HG03575 (cell line): ENCODE data around the gene KLHL2.
"Not testable (repeated sequence)": the region's sequence is repeated elsewhere in the genome, so short reads cannot be mapped to it uniquely, and the experiment has no call there.

Experiments
- ATAC-seq: cut with Tn5 transposase; IDR thresholded peaks from one replicate; pipeline ENCODE4 v1.9.1; 2021; ENCODE audit not compliant: unreplicated experiment, insufficient number of reproducible peaks, low FRiP score; ENCODE audit errors: extremely low read depth

The KLHL2 gene

DNA sequence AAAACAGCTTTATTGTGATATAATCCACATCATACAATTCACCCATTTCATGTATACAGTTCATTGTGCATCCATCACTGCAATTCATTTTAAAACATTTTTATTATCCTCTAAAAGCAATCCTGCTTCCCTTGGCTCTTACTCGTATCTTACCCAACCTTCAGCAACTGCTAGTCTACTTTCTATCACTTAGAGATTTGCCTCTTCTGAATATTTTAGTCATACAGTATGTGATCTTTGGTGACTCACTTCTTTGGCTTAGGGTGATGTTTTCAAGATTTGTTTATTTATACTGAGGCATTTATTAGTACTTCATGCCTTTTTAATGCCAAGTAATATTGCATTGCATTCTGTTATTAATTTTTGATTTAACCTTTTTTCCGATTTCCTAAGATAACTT is 105.1 kb downstream of the KLHL2 start:
- ATAC-seq = no peak

DNA sequence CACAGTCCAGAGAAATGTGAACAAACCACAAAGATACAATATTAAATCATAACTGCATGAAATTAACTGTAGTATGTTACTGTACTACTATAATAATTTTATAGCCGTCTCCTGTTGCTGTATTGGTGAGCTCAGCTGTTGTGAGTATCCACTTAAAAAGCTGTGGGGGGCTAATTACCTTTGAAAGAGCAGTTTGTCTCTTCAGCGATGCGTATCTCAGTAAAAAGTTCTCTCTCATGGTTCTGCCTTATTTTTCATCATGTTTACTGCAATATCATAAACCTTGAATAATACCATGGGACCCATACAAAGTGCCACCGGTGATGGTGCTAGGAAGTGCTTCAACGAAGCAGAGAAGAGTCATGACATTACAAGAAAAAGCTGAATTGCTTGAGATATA is 111.7 kb downstream of the KLHL2 start:
- no peak for ATAC-seq

DNA sequence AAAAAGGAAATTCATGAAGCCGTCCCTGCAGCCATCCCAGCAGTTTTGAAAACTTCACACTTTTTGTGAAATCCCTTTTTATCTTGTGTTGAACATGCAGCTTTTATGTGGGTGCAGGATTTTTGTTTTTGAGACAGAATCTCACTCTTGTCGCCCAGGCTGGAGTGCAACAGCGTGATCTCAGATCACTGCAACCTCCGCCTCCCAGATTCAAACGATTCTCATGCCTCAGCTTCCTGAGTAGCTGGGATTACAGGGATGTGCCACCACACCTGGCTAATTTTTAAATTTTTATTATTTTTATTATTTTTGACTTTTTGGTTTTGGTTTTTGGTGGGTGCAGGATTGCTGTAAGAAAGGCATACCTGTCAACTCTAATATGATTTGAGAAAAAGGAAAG is 112.1 kb downstream of the KLHL2 start:
- no peak for ATAC-seq

DNA sequence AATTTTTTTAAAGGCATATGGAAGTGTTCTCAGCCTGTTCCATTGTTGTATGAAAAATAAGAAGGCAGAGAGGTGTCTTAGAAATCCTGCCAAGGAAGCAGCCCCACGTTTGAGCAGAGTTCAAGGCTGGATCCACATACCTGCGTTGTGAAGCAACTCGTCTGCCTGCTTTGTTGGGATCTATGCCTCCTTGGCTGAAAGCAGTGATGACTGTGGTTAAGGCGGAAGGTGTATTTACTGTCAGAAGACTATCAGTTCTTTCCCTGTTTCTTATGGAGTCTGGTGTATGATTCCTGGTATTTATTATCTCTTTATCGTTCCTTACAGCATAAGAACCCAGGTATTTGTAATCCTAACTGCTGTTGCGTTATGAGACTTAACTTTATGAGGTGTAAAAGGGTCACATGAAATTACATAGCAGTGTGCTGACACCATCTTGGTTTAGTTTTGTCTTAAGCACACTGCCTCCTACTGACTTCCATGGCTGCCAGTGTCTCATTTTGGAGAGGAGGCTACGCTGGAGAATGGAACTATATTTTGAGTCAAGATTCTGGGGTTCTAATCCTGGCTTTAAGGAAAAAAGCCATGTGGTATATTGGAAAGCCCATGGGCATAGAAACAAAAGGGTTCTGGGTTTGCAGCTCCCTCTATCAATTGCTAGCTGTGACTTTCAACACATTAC is 117.0 kb downstream of the KLHL2 start:
- no peak for ATAC-seq

DNA sequence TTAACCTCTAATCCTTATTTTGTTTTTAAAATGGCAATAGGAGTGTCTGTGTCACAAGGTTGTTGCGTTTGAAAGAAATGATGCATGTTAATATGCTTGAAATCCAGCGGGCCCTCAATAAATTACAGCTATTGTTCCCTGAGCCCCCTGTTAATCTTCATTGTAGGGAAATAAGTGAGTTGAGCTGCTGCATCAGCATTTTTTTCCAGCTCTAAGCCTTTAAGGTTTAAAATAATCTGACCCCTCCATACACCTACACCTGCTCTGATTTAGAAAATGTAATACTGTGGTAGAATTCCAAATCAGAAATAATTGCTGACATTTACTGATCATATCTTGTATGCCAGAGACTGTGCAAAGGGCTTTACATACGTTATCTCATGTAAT is 117.5 kb downstream of the KLHL2 start:
- ATAC-seq = no peak

DNA sequence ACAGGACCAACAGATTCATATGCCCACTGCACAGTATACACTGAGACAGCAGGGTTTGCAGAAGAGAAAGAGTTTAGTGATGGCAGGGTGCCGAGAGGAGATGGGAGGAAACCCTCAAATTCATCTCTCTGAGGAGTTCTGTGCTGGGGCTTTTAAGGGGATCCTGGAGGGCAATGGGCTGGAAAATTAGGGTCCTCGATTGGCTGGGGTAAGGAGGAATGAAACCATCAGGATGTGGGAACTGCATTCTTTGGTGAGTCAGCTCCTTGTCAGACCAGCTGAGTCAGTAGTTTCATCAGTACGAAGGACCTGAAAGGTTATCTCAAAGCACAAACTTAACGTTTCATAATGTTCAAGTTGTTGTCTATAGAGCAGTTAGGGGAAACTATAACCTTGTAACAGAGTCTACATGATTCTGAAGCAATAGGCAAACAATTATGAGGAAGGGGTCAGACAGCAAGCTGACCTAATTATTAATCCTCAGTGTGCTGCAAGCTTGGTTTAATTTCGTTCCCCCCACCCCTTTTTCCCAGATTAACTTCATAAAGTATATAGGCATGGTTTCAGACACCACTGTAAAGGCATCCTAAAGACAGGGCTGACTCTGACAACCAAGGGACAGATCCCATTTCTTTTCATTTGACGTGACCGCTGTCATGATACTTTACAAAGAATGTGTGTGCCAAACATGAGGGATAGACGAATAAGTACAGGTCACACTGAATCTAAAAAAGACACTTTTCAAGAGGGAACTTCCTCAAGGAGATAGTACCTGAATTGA is 118.6 kb downstream of the KLHL2 start:
- no peak for ATAC-seq

DNA sequence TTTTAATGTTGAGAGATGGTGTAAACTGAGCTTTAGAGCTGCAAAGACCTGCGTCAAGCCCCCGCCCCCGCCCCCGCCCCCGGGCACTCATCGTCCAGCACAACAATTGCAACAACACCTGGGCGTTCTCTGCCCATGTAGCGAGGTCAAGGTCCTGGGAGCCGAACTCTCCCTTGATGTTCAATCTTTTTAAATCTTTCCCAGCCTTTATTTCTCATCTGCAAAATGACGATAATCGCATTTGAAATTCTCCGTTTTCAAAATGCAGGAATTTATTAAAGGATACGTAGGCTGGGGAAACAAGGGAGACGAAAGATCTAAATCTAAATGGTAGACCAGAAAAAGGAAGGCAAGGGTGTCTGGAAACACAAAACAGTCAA is 119.5 kb downstream of the KLHL2 start:
- ATAC-seq = no peak

DNA sequence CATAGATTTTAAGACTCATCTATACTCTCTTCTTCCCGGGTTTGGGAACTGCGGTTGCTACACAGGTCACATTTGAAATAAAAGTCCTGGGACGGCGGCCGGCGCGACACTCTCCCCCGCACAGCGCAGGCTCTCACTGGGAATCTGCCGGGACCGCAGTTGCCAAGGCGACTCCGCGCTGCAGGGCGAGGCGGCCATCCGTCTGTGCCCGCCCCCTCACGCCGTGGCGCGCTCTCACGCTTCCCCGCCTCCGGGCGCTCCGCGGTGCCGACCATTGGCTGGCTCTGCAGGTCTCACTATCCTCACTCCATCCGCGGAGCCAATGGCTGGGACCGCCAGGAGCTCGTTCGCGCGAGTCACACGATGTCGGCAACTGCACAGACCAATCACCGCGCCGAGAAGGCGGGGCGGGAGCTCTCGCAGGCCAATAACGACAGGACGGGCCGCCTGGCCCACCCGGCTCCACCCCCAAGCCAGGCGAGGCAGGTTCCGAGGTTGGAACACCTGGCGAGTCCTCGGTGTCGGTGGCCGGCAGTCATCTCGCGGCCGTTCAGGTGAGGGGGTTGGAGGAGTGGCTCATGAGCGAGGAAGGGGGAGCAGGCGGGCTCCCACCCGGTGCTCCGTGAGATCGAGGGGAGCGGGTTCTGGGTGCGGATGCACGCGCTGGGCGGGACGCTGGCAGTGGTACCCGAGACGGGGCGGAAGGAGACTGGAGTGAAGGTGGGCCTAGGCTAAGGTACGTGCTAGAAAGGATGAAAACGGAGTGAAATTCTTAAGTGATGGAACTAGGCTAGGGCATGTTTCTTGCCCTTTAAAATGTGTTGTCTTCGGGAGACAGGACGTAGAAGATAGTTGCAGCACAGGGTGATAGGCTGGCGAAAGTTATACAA is 120.1 kb downstream of the KLHL2 start, which contains the start of gene MSMO1:
MSMO1 (plus strand) TSS at position 459 of the 890 bp plus-strand sequence. CDS start 5,702 bp downstream, outside the sequence.
- ATAC-seq = peak; percentile 99

DNA sequence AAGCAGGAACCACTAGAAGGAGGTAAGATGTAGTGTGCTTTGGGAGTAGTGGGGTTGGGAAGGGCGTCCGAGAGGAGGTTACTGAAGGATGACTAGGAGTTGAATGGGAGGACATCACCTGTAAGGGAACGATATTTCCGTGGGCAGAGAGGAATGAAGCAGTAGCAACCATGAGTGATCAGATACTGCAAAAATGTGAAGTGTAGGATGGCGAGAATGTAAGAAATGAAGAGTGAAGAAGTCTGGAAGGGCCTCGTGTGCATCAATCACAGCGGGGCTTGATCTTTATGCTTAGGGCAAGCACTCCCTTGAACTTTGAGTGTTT is 120.7 kb downstream of the KLHL2 start:
- no peak for ATAC-seq

DNA sequence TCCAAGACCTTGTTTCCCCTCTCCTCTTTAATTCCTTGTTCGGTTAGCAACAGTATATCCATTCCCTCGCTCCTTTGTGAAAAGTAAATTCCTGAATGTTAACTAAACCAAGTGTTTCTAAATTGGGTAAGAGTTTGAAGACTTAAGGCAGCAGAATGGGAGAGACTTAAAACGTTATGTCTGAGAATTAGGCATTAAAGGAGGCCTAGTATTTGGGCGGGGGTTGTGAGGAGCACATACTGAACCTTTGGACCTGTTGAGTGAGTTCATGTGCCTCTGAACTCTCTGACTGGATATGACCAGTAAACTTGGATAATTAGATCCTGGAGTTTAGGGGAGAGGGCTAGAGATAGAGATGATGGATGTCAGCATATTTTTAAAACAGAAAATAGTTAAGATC is 121.3 kb downstream of the KLHL2 start:
- ATAC-seq = no peak

DNA sequence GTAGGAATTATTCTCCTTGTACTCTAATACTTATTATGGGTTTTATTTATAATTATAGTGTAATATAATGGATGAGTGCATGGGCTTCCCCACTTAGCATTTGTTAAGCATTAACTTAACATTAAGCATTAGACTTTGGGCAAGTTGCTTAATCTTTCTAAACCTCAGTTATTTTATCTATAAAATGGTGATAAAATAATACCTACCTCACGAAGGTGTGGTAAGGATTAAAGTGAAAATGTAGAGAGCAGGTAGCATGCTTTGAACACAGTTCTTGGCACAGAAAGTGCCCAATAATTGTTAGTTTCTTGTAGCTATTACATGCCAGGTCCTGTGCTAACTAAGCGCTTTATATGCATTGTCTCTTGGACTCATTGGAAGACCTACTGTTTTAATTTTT is 122.7 kb downstream of the KLHL2 start:
- ATAC-seq = no peak

DNA sequence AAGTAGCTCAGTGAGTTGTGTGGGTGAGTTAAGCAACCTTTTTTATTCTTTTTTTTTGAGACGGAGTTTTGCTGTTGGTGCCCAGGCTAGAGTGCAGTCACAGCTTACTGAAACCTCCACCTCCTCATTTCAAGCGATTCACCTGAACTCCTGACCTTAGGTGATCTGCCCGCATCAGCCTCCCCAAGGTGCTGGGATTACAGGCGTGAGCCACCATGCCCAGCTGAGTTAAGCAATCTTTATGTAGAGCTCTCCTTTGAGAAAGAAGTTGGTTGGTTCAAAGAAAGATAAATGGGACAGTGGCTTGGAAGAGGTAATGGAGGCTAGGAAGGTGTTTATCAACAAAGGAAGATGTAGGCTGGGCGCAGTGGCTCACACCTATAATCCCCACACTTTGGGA is 123.3 kb downstream of the KLHL2 start:
- ATAC-seq = no peak

DNA sequence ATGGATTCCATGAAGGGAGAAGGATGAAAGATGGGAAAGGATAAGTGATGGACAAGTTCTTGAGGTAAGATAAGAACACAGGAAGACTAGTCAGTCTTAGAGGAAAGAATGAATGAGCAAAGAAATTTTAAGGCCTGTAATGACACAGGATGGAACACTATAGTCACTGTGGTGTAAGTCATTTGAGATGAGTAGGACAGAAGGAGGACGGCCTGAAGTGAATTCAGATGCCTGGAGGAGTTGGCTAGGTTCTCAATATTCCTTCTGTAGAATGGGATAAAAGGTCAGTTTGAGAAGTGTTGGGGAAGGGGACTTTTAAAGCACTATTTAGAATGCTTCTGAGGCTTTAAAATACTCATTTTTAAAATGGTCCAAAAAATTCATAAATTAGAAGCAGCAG is 124.0 kb downstream of the KLHL2 start:
- ATAC-seq = no peak

DNA sequence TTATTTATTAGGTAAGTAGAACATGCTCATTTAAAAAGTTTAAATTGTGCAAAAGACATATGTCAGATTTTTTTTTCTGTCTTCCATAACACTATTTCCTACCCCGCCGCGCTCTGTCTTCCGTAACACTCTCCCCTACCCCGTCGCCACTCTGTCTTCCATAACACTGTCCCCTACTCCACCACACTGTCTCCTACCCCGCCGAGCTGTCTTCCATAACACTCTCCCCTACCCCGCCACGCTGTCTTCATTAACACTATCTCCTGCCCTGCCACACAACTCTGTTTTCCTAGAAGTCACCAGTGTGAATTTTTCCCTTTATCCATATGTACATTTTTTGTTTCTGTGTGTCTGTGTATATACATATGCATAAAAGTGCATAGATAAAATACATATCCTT is 124.5 kb downstream of the KLHL2 start:
- ATAC-seq = no peak

DNA sequence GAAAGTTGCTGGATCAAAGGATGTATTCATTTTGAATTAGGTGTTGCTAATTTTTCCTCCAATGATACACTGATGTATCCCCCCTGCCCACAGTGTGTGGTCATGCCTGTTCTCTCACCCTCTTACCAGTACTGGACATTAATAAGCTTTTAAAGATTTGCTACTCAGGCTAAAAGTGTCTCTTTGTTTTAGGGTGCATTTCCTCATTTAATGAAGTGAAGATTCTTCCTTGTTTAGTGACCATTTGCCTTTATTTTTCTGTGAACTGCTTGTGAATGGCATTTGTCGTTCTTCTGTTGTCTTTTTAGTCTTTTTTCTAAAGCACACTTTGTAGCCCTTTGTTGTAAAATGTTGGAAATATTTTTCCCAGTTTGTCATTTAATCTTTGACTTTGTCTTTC is 125.1 kb downstream of the KLHL2 start:
- no peak for ATAC-seq

DNA sequence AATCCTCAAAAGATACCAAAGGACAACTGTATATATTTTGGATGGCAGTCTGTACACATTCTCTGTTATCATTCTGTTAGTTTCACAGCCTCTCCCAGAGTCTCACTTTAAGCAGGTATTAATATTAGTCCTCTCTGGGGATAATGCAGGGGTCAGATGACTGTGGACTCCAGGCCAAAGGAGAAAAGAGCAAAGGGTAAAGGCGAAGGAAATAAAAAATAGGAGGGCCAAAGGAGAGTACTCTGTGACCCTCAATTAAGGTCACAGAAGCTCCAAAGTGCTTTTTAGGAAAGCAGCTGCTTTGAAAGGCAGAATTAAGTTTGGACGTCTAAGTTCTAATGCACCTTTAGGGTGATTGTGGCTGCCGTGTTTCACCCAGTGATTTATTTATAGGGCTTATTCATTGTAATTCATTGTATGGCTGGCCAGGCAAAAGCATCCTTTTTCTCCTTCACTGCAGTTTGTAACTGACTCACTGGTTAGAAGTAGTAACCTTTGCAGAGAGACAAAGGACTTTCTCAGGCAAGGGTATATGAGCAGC is 127.9 kb downstream of the KLHL2 start:
- ATAC-seq = no peak

DNA sequence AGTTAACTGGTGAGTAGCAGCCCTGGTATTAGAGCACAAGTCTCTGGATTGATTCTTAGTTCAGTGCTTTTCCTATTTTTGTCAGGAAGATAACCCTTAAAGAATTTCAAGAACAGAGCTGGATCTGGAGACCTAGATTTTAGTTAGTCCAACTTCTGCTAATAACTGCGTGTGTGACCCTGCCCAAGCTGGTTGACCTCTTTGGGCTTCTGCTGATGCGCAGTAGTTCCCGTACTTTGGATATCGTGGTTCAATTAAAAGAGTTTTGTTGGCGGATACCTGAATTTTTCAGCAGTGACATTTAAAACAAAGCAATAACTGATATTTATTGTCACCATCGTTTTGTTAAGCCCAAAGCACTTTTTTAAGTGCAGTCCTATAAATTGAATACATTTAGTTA is 129.4 kb downstream of the KLHL2 start:
- ATAC-seq = no peak

DNA sequence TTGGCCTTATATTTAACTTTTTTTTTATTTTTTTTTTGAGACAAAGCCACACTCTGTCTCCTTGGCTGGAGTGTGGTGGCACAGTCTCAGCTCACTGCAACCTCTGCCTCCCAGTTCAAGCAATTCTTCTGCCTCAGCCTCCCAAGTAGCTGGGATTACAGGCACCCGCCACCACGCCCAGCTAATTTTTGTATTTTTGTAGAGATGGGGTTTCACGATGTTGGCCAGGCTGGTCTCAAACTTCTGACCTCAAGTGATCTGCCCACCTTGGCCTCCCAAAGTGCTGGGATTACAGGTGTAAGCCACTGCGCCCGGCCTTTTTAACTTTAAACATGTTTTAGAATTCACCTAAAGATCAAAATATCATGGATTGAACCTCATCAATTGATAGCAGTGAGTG is 135.0 kb downstream of the KLHL2 start:
- ATAC-seq = not testable (repeated sequence)

DNA sequence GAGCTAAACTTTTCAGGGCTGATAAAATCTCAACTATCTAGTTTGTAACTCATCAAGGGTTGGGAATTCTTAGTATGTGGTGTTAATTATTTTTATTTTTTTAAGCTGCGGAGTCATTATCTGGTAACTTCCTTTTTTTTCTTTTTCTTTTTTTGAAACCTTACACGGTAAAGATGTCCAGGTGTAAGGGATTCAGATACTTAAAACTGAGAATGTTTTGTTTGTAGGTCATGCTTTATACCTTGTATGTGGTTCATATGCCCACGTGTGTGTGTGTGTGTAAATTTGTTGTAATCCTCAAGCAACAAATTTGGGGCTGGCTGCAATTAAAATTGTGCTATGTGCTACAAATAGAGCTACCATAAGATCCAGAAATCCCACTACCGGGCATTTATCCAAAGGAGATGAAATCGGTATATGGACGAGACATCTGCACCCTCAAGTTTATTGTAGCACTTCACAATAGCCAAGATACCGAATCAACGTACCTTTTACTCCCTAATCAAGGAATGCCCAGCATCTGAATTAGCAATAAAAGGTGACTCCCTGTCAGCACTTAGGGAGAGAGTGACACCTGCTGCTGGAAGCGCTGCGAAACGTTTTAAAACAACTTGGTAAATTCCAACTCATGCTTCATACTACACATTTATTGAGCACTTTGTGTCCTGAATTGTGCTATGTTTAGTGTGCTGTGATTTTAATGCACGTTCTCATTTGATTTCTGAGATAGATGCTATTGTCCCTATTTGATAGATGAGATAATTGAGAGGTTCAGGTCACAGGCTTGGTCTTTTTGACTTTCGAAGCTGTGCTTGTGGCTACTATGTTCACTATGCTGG is 136.2 kb downstream of the KLHL2 start:
- no peak for ATAC-seq
